Fibroblast of villous mesenchyme (primary cell): ENCODE measurements around the gene MTMR3. TPM values are rescaled to one million over a fixed set of nuclear protein-coding genes. Genes with fewer than 3 reads are reported as not detected.

Source experiments
- DNase-seq: peaks from one replicate; pipeline ENCODE4 v3.0.0-alpha.2; 2010; ENCODE audit warnings: low read depth
- H3K4me3 ChIP-seq: 2 replicates; pipeline ENCODE4 v1.5.1; 2011; ENCODE audit warnings: low read depth, mild to moderate bottlenecking, low read length
- CTCF ChIP-seq: IDR thresholded peaks from 2 replicates; pipeline ENCODE4 v1.5.1; 2012; ENCODE audit warnings: low read depth, mild to moderate bottlenecking, low read length; ENCODE audit not compliant: insufficient read depth
- total RNA-seq: library from RNA; depleted of rRNA; stranded (reverse); fragments of >200 nt; gene quantifications from 2 replicates; pipeline ENCODE4 v1.2.3, GENCODE V29; 2012

MTMR3 gene
- total RNA-seq, 1 donor: 51.4 TPM

- H3K4me3 ChIP-seq: no peak overlapping the region
- no peak for TF ChIP-seq CTCF
- DNase-seq: no peak
Observed at GRCh38 chr22:30024231-30024630, 141.3 kb downstream of the MTMR3 start.

- H3K4me3 ChIP-seq: no peak overlapping the region
- no peak for TF ChIP-seq CTCF
- no peak for DNase-seq
Observed at GRCh38 chr22:30025221-30025620, 142.2 kb downstream of the MTMR3 start.

GRCh38 chr22:30026756-30027155, 143.8 kb downstream of the MTMR3 start:
- DNase-seq: no peak
- no peak overlapping the region for H3K4me3 ChIP-seq
- no peak for TF ChIP-seq CTCF

GRCh38 chr22:30027169-30027568, 144.2 kb downstream of the MTMR3 start:
- TF ChIP-seq CTCF: no peak
- no peak overlapping the region for H3K4me3 ChIP-seq
- no peak for DNase-seq

GRCh38 chr22:30027791-30028190, 144.8 kb downstream of the MTMR3 start:
- H3K4me3 ChIP-seq: no peak overlapping the region
- TF ChIP-seq CTCF: no peak
- DNase-seq: no peak

- H3K4me3 ChIP-seq: no peak overlapping the region
- TF ChIP-seq CTCF: no peak
- no peak for DNase-seq
Observed at GRCh38 chr22:30028731-30029130, 145.8 kb downstream of the MTMR3 start.

- no peak for DNase-seq
- no peak overlapping the region for H3K4me3 ChIP-seq
- no peak for TF ChIP-seq CTCF
Observed at GRCh38 chr22:30029512-30029911, 146.5 kb downstream of the MTMR3 start.
